ENCODE results near the gene FGF14.

Gene FGF14

DNA sequence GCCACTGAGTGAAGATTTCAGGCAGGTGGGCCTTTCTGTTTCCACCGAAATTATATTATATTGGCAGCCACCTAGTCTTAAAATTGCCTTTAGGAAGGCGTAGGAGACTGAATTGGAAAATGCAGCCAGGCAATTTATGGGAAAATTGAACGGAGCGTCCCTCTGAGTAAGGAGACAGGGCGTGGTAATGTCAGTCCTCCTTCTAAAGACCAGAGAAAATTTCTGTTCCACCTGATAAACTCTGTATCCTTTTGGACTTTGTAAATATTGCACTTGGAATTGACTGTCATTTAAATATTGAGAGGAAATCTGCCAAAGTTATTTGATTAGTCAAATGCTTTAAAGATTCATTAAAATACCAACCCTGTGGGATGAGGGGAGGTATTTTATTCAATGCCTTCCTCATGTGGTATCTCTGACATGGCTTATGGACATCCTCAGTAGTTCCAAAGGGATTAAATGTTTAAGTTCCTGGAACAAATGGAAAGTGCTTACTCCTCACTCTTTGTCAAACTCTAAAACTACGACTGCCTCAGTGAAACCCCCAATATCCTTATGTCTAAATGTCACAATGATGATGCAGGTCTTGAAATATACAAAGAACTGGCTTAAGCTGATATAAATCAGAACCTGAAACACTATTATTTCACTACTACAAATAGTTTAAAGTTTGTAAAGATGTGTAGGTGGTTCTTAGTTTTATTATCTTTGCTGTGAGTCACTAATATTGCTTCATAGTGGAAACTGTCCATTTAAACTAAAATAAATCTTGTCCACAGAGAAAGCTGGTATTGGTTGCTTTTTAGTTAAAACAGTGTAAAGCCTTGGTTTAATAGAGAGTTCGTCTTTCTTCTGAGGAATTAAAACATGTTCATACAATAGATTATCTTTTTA, 203.2 kb downstream of the FGF14 start:
- DNase-seq (ENCODE audit: low read depth in 1 of 2, low spot score in 1 of 2) = no peak

DNA sequence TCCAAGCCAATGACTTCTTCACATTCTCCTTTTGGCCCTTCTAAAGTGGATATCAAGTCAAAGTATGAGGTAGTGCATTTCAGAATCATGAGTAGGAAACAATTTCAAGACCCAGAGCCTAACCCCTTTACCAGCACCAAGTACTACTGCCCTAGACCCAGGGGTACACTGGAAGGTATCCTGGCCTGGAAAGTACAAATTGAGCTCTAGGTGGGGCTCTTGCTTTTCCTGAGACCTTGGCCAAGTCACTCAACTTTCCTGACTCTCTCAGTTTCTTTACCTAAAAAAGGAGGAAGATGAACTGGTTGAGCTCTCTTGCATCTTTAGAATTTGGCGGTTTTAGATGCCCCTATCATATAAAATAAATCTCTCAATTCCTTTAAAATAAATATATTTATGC, 204.7 kb downstream of the FGF14 start:
- no peak for DNase-seq (ENCODE audit: low read depth in 1 of 2, low spot score in 1 of 2)

DNA sequence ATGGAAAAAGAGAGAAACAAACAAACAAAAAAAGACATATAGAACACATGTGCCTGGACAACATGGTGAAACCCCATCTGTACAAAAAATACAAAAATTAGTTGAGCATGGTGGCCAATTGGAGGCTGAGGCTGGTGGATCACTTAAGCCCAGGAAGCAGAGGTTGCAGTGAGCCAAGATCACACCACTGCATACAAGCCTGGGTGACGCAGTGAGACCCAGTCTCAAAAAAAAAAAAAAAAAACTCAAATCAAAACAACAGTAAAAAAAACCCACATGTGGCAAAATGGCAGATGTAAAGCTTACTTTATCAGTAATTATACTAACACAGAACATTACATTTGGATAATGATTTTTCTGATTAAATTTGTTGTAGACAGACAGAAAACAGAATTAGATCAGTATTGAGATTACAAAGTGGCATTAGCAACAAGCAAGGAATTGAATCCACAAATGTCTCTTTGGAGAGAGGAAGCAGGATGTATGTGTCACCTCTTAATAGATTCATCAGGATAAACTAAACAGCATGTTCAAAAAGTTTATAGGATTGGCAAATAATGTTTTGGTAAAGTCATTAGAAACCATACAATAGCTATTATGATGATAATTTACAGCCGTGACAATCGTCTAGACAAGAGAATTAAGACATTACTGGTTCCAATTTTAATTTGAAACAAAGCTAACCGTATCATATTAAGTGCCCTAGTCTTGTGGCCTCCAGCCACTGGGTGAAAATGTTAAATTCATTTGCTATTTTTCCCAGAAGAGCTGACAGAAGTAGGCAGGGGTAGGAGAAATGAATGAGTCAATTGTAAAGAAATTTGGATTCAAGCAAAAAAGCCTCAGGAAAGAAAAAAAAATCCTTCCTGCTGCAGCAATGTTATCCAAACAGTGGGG, 206.0 kb downstream of the FGF14 start:
- no peak for DNase-seq (ENCODE audit: low read depth in 1 of 2, low spot score in 1 of 2)

DNA sequence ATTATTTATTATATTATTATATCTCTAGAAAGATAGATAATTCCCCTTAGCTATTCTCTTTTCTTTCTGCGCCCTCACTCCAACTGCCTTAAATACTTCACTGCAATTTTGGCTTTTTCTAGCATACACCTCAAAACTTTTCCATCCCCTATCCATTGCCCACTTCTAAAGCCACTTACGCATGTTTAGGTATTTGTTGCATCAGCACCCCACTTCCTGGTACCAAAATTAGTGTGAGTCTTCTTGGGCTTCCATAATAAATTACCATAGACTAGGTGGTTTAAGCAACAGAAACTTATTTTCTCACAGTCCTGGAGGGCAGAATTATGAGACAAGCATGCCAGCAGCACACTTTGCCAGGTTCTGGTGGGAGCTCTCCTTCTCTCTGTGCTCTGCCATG, 209.0 kb downstream of the FGF14 start:
- no peak for DNase-seq (ENCODE audit: low read depth in 1 of 2, low spot score in 1 of 2)

DNA sequence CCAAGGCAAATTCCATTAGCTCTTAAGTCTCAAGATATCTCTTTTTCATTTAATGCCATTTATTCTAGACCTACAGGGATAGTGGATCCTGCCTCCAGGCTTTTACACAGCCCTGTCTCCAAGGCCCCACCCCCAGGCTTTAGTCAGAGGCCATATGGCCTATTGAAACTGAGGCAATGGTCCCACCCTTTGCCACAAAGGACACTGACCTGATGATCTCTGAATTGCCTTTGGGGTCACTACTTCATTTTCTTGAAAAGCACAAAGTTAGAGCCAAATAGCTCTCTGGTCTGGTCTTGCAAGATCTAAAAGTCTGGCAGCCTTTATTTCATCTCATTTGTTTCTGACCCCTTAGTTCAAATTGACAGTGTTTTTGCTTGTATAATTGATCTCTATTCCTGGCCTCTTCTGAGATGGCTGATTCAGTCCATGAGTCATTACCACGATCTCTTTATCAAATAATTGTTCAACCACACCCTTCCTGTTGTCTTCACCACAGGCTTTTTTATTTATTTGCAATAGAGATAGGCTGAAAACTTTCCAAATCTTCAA, 209.8 kb downstream of the FGF14 start:
- no peak for DNase-seq (ENCODE audit: low read depth in 1 of 2, low spot score in 1 of 2)

DNA sequence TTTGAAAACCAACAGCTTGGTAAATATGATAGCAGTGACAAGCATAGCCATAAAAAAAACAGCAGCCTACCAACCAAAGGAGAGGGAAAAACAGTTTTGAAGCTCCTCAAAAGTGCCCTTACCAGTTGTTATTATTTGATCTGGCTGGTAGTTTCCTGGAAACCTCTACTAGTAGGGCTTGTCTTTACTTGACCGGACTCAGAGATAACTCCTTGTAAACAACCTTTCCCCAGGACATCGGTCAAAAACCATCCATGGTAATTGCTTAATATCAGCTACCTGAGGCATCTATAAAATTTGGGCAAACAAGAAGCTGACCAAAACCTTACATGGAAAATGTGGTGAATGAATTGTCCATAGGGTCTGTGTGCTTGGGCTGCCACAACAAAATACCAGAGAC, 210.9 kb downstream of the FGF14 start:
- no peak for DNase-seq (ENCODE audit: low read depth in 1 of 2, low spot score in 1 of 2)

DNA sequence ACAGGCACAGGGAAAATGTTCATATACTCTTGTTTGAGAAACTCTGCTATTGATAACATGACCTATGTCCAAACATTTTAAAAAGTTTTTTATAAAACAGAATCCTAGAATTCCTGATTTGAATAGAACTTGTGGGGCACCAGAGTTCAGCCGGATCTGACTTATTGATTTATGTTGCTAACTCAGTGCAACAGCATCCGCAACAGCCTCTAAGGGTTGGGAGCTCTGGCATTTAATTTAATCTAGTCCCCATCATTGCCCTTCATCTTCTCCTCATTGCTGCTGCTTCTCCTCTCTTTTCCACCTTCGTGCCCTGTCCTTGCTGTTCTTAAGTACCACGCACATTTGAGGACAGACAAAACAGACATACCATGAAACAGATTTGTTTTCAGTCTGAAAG, 214.5 kb downstream of the FGF14 start:
- no peak for DNase-seq (ENCODE audit: low read depth in 1 of 2, low spot score in 1 of 2)

DNA sequence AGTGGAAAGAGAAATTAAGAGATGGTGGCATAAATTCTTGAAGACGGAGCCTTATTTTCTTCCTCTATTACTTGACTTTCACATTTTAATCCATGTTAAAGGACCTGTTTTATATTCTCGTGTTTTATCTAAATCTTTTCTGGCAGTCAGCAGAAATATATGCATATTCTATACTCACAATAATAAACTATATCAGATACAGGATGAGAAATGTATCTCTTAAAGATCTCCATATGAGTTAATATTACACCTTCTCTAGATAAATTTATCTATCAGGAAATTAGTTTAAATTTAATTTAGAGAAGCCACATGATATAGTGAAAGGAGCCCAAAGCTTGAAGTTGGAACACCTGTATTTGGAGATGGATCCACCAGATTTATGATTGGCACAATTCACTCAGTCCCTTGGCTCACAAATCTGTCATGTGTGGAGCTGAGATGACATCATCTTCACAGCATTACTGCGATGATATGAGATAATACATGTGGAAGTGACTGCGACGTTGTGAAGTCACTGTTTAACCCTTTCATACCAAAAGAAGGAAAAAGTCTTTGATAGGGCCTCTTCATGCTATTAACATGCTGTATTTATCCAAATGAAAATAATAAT, 216.4 kb downstream of the FGF14 start:
- DNase-seq (ENCODE audit: low read depth in 1 of 2, low spot score in 1 of 2) = no peak

DNA sequence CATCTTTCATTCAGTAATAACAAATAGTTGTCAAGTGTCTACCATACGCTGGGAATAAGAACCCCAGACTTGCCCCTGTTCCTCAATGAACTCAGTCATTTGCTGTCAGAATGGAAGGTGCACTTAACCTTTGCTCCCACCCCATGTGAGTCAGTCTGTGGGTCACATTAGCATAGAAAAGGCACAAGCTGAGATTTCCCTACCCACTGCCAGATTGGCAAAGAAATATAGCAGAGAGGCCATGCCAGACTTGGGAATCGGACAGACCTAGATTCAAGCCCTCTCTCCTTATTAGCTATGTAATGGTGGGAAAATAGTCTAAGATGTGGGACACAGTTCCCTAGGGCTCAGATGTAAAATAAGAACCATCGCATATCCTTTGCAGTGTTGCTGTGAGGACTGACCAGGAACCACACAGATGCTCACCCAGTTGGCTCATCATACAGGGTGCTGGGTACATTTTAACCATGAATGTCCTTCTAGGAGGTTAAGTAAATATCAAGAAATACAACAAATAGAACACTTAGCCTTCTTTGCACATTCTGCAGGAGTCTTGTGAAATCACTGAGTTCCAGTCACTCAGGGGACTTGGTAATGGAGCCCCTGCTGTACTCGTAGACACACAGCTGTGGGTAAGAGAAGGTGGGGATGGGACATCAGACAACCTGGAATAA, 218.2 kb downstream of the FGF14 start:
- DNase-seq (ENCODE audit: low read depth in 1 of 2, low spot score in 1 of 2) = no peak

DNA sequence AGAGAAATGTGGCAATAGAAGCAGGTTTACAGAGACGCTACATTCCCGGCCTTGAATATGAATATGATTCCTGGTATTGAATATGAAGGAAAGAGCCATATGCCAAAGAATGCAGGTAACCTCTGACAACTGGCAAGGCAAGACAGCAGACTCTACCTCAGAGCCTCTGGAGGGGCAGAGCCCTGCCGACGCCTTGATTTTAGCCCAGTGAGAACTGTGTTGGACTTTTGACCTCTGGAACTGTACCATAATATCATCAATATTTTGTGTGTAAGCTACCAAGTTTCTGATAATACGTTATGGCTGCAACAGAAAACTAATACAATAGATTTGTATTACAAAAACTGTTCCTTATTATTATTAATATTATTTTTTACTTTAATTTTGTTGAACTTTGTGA, 219.7 kb downstream of the FGF14 start:
- DNase-seq (ENCODE audit: low read depth in 1 of 2, low spot score in 1 of 2) = no peak

DNA sequence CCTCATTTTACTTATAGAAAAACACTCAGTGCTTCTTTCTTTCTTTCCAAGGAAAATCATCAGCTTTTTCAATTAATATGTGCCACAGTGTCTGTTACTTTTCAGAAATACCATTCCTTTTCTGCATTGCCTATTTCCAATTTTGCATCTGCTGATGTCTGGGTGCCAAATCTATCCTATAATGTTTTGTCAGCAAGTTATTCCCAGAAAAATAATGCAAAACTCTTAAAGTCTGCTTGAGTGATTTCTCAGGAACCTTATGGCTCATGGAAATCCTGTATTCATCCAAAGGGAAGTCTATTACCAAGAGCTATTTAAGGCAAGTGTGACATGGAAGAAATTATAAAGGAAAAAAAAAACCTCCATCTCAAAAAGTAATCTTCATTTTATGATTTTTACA, 224.4 kb downstream of the FGF14 start:
- no peak for DNase-seq (ENCODE audit: low read depth in 1 of 2, low spot score in 1 of 2)

DNA sequence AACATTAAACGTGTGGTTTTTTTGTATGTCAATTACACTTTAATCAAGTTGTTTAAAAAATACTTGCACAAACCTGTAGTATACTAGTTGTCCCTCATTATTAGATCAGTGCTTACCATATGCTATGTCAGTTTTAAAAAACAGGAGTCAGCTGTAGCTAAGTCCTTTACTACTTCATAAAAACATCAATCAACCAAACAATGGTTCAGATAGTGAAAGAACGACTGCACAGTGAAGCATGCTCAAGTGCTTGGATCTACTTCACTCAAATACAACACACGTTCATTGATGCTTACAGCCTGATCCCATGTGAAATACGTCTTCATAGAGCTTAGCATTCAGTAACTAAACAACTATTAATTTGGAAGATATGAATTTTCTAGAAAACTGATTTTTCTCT, 225.0 kb downstream of the FGF14 start:
- DNase-seq (ENCODE audit: low read depth in 1 of 2, low spot score in 1 of 2) = no peak

DNA sequence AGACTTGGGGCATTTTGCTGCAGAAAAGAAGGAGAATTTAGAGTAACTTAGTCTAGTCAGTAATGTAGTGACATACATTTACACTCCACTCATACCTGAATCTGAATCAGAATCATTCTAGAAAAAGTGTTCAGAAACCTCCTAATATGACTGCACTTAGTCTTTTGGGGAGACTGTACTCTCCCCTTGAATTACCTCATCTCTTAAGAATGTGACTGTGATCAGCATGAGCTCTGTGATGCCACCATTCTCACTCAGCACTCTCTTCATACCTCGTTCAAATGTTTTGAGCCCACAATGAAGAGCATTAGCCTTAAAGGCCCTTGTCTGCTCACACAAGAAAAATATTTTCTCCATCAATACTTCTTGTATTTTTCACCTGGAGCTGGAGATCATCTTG, 229.4 kb downstream of the FGF14 start:
- DNase-seq (ENCODE audit: low read depth in 1 of 2, low spot score in 1 of 2) = no peak

DNA sequence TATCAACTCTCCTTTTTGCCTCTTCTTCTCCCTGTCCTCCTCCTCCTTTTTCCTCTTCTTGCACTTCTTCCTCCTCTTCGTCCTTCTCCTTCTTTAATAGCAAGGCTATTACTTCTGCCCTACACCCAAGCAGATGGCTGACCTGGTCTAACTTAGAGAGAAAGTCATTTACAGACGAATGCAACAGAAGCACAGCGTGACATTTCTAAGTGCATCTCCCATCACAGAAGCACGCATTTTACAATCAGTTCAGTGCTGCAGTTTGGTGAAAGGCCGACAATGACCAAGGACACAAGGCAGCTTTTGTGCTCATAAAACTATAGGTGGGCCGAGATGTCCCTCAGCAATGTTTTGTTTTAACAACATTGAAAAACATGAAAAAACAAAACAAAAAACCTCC, 231.5 kb downstream of the FGF14 start:
- no peak for DNase-seq (ENCODE audit: low read depth in 1 of 2, low spot score in 1 of 2)

DNA sequence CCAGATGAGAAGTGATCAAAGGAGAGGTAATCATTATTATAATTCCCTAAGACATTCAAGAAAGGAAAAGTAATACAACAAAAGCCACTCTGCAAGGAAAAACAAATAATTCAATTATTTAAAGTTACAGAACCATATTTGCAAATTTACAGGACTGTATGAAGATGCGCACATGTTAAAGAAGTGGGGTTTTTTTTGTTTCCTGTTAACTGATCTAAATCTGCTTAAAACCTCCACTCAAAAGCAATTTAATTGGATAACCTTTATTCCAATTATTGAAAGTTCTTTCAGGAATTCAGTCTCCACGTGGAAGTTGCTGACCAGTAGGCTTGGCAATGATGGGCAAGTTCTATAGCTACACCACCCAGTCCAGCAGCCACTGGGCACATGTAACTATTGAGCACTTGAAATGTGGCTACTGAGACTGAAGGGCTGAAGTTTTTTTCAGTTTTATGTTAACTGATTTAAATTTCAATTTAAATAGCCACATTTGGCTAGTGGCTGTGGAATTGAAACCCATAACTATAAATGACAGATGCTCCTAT, 232.3 kb downstream of the FGF14 start:
- DNase-seq (ENCODE audit: low read depth in 1 of 2, low spot score in 1 of 2) = no peak

DNA sequence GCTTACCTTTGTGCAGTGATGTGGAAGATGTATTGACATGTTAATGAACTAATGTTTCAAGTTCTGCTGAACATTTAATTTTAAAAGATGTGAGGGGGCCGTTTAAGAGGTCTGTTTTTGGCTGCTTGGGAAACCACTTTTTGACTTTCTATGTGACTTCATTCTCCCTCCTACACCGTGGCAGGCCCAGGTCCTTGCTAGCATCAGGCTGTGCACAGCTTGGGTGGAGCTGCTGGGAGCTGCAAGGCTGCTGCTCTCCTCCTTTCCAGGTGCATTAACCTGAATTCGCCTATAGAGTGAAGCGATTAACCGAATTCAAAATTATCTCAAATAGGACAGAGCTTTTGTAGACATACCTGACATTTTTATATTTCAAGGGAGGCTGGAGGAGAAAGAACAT, 249.1 kb downstream of the FGF14 start:
- no peak for DNase-seq (ENCODE audit: low read depth in 1 of 2, low spot score in 1 of 2)

DNA sequence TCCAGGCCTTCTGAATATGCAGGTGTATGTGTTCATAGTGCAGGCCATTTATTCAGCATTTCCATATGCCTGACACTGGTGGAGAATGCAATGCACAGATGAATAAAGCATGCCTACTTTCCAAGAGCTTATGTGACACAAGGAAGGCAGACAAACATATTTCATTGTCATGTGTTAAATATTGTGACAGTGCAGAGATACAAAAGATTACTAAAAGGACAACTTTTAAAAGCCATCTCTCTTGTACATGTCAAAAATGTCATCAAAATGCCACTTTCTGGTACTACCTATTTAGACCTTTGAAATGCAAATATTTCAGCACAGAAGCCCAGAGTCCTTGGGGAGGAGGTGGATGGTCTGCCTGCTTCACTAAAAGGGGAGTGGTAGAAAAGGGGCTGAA, 254.5 kb downstream of the FGF14 start:
- DNase-seq (ENCODE audit: low read depth in 1 of 2, low spot score in 1 of 2) = no peak

DNA sequence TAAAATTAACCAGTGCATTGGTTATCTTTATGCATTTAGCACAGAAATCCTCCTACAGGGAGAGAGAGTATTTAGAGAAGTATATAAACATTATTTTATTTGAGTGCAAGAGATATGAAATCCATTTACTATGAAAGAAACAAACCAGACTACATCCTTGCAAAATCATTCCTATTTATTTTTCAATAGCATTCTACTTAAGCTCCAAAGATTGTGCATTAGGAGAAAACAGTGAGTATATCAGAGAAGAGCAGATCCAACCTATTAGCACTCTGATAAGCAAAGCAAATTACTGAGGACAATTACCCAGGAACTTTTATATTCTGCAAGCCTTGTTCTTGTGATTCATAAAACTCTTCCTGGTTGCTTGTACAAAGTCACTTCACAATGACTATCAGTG, 256.1 kb downstream of the FGF14 start:
- no peak for DNase-seq (ENCODE audit: low read depth in 1 of 2, low spot score in 1 of 2)

DNA sequence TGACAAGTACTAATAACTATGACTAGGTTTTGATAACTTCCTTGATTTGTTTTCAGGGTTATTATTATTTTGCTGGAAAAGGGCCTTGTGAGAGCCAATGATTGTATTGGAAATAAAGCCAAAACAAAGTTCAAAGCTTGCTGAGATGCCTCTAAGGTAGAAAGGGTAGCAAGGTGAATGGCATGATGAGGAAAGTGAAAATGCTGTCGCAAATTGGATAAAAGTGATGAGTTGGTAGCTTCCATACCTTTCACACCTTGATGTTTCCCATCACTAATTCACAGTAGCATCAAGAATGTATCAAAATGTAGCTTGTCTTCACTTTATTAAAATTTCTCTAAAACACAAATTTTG, 259.4 kb downstream of the FGF14 start:
- no peak for DNase-seq (ENCODE audit: low read depth in 1 of 2, low spot score in 1 of 2)

DNA sequence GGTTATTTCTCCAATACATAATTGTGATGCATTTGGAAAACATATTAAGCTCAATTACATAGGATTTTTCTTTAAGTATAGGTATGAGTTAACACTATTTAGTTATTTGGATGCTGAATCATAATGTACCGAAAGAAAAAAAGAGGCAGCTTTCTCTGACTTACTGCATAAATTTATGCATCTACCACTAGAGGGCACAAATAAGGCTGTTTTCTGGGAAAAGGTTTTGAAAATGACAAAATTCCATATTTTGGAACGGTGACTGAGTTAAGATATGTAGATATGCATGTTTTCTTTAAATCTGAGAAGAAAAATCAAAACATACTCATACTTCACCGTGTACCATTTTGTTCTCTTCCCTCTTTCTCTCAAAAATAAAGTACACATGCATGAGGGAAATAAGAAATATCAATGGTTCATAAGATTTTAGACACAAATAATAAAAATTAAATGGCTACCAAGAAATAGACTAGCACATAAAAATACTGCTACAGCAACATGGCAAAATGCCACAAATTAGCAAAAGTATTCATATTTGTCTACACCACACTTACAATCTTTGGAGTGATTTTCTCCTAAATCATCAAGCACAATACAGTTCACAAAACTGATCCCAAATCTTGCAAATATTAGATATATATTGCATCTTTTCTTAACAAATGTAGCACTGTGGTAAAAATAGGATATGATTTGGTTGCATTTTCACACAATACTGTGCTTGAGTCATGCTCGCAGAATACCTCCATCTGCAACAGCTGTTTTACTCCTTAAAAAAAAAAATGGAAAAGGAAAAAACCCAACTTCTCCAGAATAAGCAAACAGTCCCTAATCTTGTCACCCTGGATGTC, 260.0 kb downstream of the FGF14 start:
- no peak for DNase-seq (ENCODE audit: low read depth in 1 of 2, low spot score in 1 of 2)

All from activated T-helper 1 cell treated with anti-CD3 and anti-CD28 coated beads, Interleukin-2, amount 50 U/mL, for 16 hours (primary cell).